Adrenal gland (tissue), 12 donors: ENCODE measurements around the gene CYP21A2. TPM values are rescaled to one million over a fixed set of nuclear protein-coding genes. Genes with fewer than 3 reads are reported as not detected.
"Not testable (repeated sequence)": the region's sequence is repeated elsewhere in the genome, so short reads cannot be mapped to it uniquely, and the experiment has no call there.

ENCODE experiments used
- DNase-seq, 7 donors: peaks; one replicate each; pipeline ENCODE4 v3.0.0-alpha.2; 2019 to 2020
- H3K27ac ChIP-seq, 5 donors: fragments of 200-600 bp; sonication (generic) in 4 of 5; 1 replicate in 3 of 5; 2 replicates in 2 of 5; pipeline versions ENCODE4 v1.5.1 to v1.8.0; 2016 to 2020; ENCODE audit warnings: mild to moderate bottlenecking in 1 of 5
- H3K27me3 ChIP-seq: fragments of 200-600 bp; 2 replicates; pipeline ENCODE4 v1.8.0; 2021
- H3K36me3 ChIP-seq, 2 donors: fragments of 200-600 bp; replicated peaks in 1 of 2; 1 replicate in 1 of 2; 2 replicates in 1 of 2; pipeline versions ENCODE4 v1.5.1 to v1.8.0; 2018 to 2022
- H3K4me1 ChIP-seq, 2 donors: fragments of 200-600 bp; replicated peaks in 1 of 2; 1 replicate in 1 of 2; 2 replicates in 1 of 2; pipeline versions ENCODE4 v1.5.1 to v1.8.0; 2018 to 2021
- H3K4me3 ChIP-seq, 4 donors: fragments of 200-600 bp; sonication (generic) in 3 of 4; one replicate each; pipeline ENCODE4 v1.5.1; 2016 to 2018
- H3K9me3 ChIP-seq, 3 donors: fragments of 200-600 bp; sonication (generic) in 1 of 3; replicated peaks in 1 of 3; 1 replicate in 2 of 3; 2 replicates in 1 of 3; pipeline versions ENCODE4 v1.5.1 to v1.8.0; 2016 to 2021
- POLR2A ChIP-seq, 2 donors: fragments of 450-650 bp; IDR thresholded peaks; one replicate each; pipeline ENCODE4 v1.6.1; 2017; ENCODE audit warnings: antibody characterized with exemption in 2 of 2, mild to moderate bottlenecking in 2 of 2, moderate library complexity in 1 of 2
- WGBS, 4 donors: extraction: QIAGEN DNeasy Blood & Tissue Kit in 2 of 4; methylation state at CpG; one replicate each; pipeline versions ENCODE4 v1.1.5 to v1.1.7; 2013 to 2017; 5-methylcytosine and 5-hydroxymethylcytosine counted together
- intact Hi-C, 2 donors: fragments of 100-400 bp; cut with DNase I; formaldehyde crosslinking; loops; one replicate each; pipeline versions ENCODE4 v1.14.1 to v1.15.0; 2022 to 2023
- polyA plus RNA-seq, 3 donors: library from polyadenylated mRNA; stranded (reverse); fragments of 200-250 nt in 2 of 3; fragments of 350-450 nt in 1 of 3; fragmentation: Illumina TruSeq in 1 of 3; extraction: RNeasy Lipid Tissue Mini Kit (QIAGEN cat#74804) in 1 of 3; gene quantifications; one replicate each; pipeline ENCODE4 v1.2.3, GENCODE V29; 2013 to 2014
- total RNA-seq, 9 donors: library from RNA; depleted of rRNA in 4 of 9; stranded (reverse); fragments of >200 nt in 4 of 9; fragments of 120-200 nt in 1 of 9; fragmentation: NEBNext Ultra II Directional in 1 of 9; extraction: Animal tissue kit (Norgen Biotek cat#: 25700) in 1 of 9; gene quantifications; one replicate each; pipeline versions ENCODE4 v1.1.0 to v1.2.4, GENCODE V29; 2013 to 2023
- TF ChIP-seq, protein P1 (sequence below), 6 experiments: fragments of 450-650 bp in 4 of 6; fragments of 200-600 bp in 2 of 6; sonication (generic) in 1 of 6; IDR thresholded peaks; 1 replicate in 5 of 6; 2 replicates in 1 of 6; pipeline versions ENCODE4 v1.5.1 to v1.8.0; 2016 to 2021; ENCODE audit warnings: antibody characterized with exemption in 6 of 6, mild to moderate bottlenecking in 2 of 6, moderate library complexity in 1 of 6
- donor health status: healthy with polysubstance abuse.
- donor health status: Bipolar disorder and iron deficiency.
- donor health status: DM: yes; HTN: yes; CAD: no.
- donor health status: DM: no; HTN: no; CAD: no.
- donor health status: DM: no; HTN: no; CAD: no.
- donor health status: DM: yes; HTN: yes; CAD: no.

The CYP21A2 gene
- total and polyA plus RNA-seq, 12 donors, result 528 to 6,352 (median 2,473) TPM

DNA sequence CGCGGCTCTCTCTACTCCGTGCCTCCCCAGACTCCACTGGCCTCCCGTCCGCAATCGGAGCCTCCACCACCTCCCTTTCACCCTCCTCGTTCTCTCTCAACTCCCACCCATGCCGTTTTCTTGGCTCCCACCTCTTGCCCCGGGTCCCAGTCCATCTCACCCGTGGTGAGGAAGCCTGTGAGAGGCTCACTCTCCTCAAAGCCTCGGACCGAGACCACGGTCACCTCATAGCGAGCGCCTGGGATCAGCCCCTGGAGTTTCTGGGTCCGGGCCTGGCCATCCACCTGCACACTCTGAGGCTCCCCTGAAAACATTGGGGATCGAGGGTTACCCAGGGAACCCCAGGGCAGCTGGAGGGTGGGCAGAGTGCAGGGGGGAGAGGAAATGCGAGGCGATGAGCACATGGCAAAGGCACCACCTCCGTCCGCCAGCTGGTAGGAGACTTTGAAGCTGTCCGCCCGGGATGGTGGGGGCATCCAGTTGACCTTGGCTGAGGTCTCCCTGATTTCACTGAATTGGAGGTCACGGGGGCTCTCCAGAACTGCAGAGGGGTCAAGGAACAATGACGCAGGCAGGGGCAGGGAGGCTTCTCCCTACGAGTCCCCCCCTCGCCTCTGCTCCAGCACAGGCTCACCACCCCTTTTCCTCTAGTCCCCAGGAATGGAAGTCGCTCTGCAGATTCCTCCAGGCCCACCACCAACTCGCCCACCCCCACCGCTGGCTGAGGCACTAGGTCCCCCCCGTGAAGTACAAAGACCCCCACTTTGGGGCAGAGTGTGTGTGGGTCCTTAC lies 5.6 kb downstream of the CYP21A2 start:
- H3K4me3 ChIP-seq, H3K9me3 ChIP-seq, H3K36me3 ChIP-seq, intact Hi-C loops, H3K27me3 ChIP-seq: not testable (repeated sequence)
- TF ChIP-seq POLR2A (IDR thresholded peaks at IDR 0.05), result peak; percentile 32 to 43
- H3K4me1 ChIP-seq, result peaks cover 24 to 28% of the 10 kb centered on the region in 2 donors
- 37 to 79% (median 41%) methylated on average over 10 to 18 of the region's 31 CpGs for WGBS, 4 donors
- peak overlapping the region in 3 of 5 donors; percentile 26 to 78 (median 48) for H3K27ac ChIP-seq
- DNase-seq, result peak; percentile 59 to 82 (median 78)

DNA sequence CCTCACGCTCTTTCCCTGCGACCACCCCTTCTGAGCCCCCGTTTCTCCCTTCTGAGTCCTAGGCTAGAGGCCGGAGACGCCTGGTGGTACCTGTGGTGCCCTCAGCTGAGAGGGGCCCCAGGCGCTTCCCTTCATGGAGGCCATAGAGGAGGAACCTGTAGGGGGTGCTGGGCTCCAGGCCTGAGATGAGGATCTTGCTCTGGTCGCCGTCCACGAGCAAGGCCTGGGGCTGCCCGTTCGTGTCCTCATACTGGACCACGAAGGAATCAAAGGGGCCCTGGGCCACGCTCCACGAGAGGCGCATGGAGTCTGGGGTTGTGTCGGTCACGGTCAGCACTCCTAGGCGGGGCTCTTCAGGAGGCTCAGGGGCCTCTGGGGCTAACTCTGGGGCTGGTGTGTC lies 6.7 kb downstream of the CYP21A2 start:
- H3K9me3 ChIP-seq, intact Hi-C loops, H3K27me3 ChIP-seq, H3K36me3 ChIP-seq: not testable (repeated sequence)
- H3K4me1 ChIP-seq, result peaks cover 24 to 31% of the 10 kb centered on the region in 2 donors
- H3K27ac ChIP-seq, result peak overlapping the region; percentile 37 to 90 (median 77)
- peak overlapping the region in 1 of 4 donors; percentile 44 for H3K4me3 ChIP-seq
- peak; percentile 60 to 73 (median 71) for DNase-seq
- 34 to 60% (median 47%) methylated on average over 2 to 12 of the region's 18 CpGs for WGBS, 4 donors

DNA sequence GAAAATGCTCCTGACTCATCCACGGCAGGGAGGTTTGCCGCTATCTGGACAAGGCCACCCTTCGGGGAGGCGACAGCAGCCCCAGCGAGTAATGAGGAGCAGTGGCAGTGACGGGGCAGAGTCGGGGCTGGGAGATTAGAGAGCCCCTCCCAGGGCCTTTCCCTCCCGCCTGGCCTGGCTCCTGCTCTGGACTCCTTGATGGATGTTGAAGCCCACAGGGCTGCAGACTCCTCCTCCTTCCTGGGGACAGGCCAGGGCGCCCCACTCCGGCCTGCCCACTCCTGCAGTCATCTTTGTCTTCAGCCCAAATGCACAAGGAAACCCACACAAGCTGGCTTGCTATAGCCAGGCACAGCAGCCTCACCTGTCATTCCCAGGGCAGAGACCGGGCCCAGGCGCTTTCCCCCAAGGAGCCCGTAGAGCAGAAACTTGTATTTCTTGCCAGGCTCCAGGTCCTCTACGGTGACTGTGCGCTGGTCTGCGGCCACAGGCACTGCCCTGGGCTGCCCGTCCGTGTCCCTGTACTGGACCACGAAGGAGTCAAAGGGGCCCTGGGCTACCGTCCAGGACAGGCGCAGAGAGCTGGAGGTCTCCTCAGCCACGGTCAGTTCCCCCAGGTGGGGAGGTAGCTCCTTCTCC lies 7.7 kb downstream of the CYP21A2 start:
- WGBS, 4 donors, result 42 to 61% (median 51%) methylated on average over 4 to 22 of the region's 22 CpGs
- H3K27ac ChIP-seq, result peak overlapping the region; percentile 65 to 96 (median 93)
- no peaks in the 10 kb centered on the region for H3K36me3 ChIP-seq
- no peak overlapping the region for H3K4me3 ChIP-seq
- H3K9me3 ChIP-seq, result no peaks in the 10 kb centered on the region
- no peaks in the 10 kb centered on the region for H3K27me3 ChIP-seq
- TF ChIP-seq POLR2A (IDR thresholded peaks at IDR 0.05), result peak in 1 of 2 donors; percentile 56
- TF ChIP-seq, protein P1, sequence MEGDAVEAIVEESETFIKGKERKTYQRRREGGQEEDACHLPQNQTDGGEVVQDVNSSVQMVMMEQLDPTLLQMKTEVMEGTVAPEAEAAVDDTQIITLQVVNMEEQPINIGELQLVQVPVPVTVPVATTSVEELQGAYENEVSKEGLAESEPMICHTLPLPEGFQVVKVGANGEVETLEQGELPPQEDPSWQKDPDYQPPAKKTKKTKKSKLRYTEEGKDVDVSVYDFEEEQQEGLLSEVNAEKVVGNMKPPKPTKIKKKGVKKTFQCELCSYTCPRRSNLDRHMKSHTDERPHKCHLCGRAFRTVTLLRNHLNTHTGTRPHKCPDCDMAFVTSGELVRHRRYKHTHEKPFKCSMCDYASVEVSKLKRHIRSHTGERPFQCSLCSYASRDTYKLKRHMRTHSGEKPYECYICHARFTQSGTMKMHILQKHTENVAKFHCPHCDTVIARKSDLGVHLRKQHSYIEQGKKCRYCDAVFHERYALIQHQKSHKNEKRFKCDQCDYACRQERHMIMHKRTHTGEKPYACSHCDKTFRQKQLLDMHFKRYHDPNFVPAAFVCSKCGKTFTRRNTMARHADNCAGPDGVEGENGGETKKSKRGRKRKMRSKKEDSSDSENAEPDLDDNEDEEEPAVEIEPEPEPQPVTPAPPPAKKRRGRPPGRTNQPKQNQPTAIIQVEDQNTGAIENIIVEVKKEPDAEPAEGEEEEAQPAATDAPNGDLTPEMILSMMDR (IDR thresholded peaks at IDR 0.05), result no peak
- intact Hi-C loops, result no loop called here
- peak; percentile 77 to 94 (median 93) for DNase-seq
- H3K4me1 ChIP-seq, result peaks cover 24 to 31% of the 10 kb centered on the region in 2 donors

DNA sequence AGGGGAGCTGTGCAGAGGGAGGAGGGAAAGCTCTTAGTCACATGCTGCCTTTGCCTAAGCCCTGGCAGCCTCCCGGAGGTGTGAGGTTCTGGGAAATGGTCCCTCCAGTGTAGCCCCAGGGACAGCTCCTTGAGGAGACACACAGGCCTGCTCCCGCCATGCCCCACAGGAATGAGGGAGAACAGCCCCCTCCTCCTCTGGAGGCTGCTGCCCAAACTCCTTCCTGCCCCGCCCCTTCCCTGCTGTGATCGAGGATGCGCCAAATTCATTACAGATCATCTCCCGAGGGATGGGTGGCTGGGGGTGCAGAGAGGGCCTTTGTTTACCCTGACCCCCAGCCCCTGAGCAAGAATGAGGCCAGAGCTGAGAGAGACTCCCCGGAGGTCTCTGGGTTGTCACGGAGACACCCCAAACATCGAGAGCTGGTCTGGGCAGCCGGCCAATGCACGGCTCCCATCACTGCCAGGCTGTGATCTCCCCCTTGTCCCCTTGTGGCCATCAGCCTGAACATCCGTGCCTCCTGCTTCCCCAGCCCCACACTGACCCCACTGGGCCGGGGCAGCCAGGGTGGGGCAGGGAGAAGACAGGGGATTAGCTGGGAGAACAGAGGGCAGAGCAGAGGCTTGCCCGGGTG lies 8.4 kb downstream of the CYP21A2 start:
- DNase-seq, result peak; percentile 69 to 85 (median 76)
- intact Hi-C loops, result no loop called here

More for the DNA sequence above, 8.4 kb downstream of the CYP21A2 start:
- TF ChIP-seq, protein P1 (IDR thresholded peaks at IDR 0.05), result peak in 4 of 6 experiments; percentile 6 to 29 (median 16)
- TF ChIP-seq POLR2A (IDR thresholded peaks at IDR 0.05), result no peak
- no peaks in the 10 kb centered on the region for H3K36me3 ChIP-seq
- peak overlapping the region; percentile 65 to 96 (median 93) for H3K27ac ChIP-seq
- WGBS, 4 donors, result 21 to 33% (median 26%) methylated on average over 7 to 14 of the region's 14 CpGs
- no peaks in the 10 kb centered on the region for H3K27me3 ChIP-seq
- peaks cover 24 to 31% of the 10 kb centered on the region in 2 donors for H3K4me1 ChIP-seq
- H3K9me3 ChIP-seq, result no peaks in the 10 kb centered on the region
- H3K4me3 ChIP-seq, result peak overlapping the region in 1 of 4 donors; percentile 17
